Body of pancreas (tissue), 4 donors: ENCODE data around the gene CAPRIN1.

Source experiments
- CTCF ChIP-seq, 7 experiments: fragments of 450-650 bp in 4 of 7; fragments of 200-600 bp in 3 of 7; sonication (generic) in 3 of 7; IDR thresholded peaks; one replicate each; pipeline ENCODE4 v1.5.1; 2016 to 2019; ENCODE audit warnings: antibody characterized with exemption in 7 of 7
- POLR2A ChIP-seq, 3 donors: fragments of 450-650 bp; IDR thresholded peaks; one replicate each; pipeline ENCODE4 v1.6.1; 2016; ENCODE audit warnings: antibody characterized with exemption in 3 of 3, mild to moderate bottlenecking in 2 of 3

- TF ChIP-seq POLR2A (IDR thresholded peaks at IDR 0.05): no peak
- no peak for TF ChIP-seq CTCF (IDR thresholded peaks at IDR 0.05)
Measured at GRCh38 chr11:34027516-34028408, 23.8 kb upstream of the CAPRIN1 start.
